Upper lobe of right lung (tissue), 1 donor: Measurements from ENCODE around the gene ZCWPW1. TPM values are rescaled to one million over a fixed set of nuclear protein-coding genes. Genes with fewer than 3 reads are reported as not detected.
"Not testable (repeated sequence)": the region's sequence is repeated elsewhere in the genome, so short reads cannot be mapped to it uniquely, and the experiment has no call there.

ENCODE experiments used
- ATAC-seq: fragments of 200-7000 bp; cut with Tn5 transposase; one replicate; pipeline ENCODE4 v1.9.1; 2020; ENCODE audit warnings: mild to moderate bottlenecking, moderate library complexity
- DNase-seq: peaks from one replicate; pipeline ENCODE4 v3.0.0-alpha.2; 2020
- H3K27ac ChIP-seq: fragments of 200-600 bp; one replicate; pipeline ENCODE4 v1.8.0; 2022
- H3K27me3 ChIP-seq: fragments of 200-600 bp; one replicate; pipeline ENCODE4 v1.8.0; 2022; ENCODE audit warnings: mild to moderate bottlenecking
- H3K36me3 ChIP-seq: fragments of 200-600 bp; one replicate; pipeline ENCODE4 v1.8.0; 2022
- H3K4me1 ChIP-seq: fragments of 200-600 bp; one replicate; pipeline ENCODE4 v1.8.0; 2022
- H3K4me3 ChIP-seq: fragments of 200-600 bp; one replicate; pipeline ENCODE4 v1.8.0; 2022; ENCODE audit warnings: mild to moderate bottlenecking
- H3K9me3 ChIP-seq: fragments of 200-600 bp; one replicate; pipeline ENCODE4 v1.8.0; 2022
- intact Hi-C: fragments of 100-400 bp; cut with DNase I; formaldehyde crosslinking; loops from one replicate; pipeline ENCODE4 v1.11.0; 2022
- total RNA-seq: library from RNA; stranded (reverse); fragmentation: NEBNext Ultra II Directional; extraction: Animal tissue kit (Norgen Biotek cat#: 25700); gene quantifications from one replicate; pipeline ENCODE4 v1.2.1, GENCODE V29; 2021
- TF ChIP-seq, protein P1 (sequence below): fragments of 200-600 bp; IDR thresholded peaks from one replicate; pipeline ENCODE4 v1.8.0; 2022; ENCODE audit warnings: antibody characterized with exemption
- donor health status: DM: no; HTN: yes; CAD: no; lungs with severe emphysema.

ZCWPW1 gene
- total RNA-seq, 1 donor from 2014 or later: 4.8 TPM

DNA sequence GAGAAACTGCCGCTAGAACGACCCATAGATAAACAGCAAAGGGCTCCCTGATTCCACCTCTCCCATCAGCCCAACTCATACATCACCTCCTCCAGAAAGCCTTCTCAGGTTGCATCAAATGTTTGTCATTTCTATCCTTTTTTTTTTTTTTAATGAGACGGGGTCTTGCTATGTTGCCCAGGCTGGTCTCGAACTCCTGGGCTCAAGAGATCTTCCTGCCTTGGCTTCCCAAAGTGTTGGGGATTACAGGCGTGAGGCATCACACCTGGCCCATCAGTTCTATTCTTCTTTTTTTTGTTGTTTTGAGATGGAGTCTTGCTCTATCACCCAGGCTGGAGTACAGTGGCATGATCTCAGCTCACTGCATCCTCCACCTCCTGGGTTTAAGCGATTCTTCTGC is 28.5 kb upstream of the ZCWPW1 start:
- H3K9me3 ChIP-seq: no peaks in the 10 kb centered on the region
- H3K27me3 ChIP-seq: no peaks in the 10 kb centered on the region
- no peak for DNase-seq
- no peaks in the 10 kb centered on the region for H3K36me3 ChIP-seq
- intact Hi-C loops: no loop called here
- no peak for ATAC-seq
- TF ChIP-seq, protein P1, sequence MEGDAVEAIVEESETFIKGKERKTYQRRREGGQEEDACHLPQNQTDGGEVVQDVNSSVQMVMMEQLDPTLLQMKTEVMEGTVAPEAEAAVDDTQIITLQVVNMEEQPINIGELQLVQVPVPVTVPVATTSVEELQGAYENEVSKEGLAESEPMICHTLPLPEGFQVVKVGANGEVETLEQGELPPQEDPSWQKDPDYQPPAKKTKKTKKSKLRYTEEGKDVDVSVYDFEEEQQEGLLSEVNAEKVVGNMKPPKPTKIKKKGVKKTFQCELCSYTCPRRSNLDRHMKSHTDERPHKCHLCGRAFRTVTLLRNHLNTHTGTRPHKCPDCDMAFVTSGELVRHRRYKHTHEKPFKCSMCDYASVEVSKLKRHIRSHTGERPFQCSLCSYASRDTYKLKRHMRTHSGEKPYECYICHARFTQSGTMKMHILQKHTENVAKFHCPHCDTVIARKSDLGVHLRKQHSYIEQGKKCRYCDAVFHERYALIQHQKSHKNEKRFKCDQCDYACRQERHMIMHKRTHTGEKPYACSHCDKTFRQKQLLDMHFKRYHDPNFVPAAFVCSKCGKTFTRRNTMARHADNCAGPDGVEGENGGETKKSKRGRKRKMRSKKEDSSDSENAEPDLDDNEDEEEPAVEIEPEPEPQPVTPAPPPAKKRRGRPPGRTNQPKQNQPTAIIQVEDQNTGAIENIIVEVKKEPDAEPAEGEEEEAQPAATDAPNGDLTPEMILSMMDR: no peak
- no peak overlapping the region for H3K27ac ChIP-seq
- no peak overlapping the region for H3K4me3 ChIP-seq
- no peaks in the 10 kb centered on the region for H3K4me1 ChIP-seq

DNA sequence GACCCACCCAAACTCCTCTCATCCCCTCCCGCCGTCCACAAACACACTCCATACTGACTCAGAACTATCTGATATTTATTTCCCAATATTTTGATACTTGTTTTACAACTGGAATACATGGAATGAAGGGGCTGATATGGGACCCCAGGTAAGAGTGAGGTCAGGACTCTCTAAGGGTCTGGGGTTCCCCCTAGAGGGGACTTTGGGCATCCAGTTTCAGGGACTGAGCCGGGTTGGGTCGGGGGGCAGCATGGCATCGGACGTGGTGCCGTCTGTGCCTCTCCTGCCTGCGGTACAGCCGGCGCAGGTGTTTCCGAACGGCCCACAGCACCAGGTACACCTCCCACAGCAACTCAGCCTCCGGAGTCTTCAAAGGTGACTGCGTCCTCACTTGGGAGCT is 28.1 kb upstream of the ZCWPW1 start:
- no peak for DNase-seq

DNA sequence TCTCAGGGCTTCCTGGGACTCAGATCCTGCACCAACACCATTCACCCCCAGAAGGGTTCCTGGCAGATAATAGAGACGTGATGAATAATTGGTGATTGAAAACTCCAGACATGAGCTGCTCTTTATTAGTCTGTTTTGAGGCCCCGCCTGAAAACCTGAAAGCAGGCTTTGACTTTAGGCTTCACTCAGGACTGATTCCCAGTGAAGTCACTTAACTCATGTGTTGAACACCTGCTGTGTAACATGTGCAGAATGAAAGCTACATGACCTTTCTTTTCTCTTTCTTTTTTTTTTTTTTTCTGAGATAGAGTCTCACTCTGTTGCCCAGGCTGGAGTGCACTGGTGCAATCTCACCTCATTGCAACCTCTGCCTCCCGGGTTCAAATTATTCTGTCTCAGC is 26.7 kb upstream of the ZCWPW1 start:
- no peaks in the 10 kb centered on the region for H3K36me3 ChIP-seq
- no peak overlapping the region for H3K27ac ChIP-seq
- H3K4me3 ChIP-seq: no peak overlapping the region
- DNase-seq (no peak), ATAC-seq (no peak)
- H3K9me3 ChIP-seq: no peaks in the 10 kb centered on the region
- TF ChIP-seq, protein P1: no peak
- H3K27me3 ChIP-seq: no peaks in the 10 kb centered on the region
- no peaks in the 10 kb centered on the region for H3K4me1 ChIP-seq
- intact Hi-C loops: no loop called here

More for the DNA sequence above, 28.1 kb upstream of the ZCWPW1 start:
- no peaks in the 10 kb centered on the region for H3K27me3 ChIP-seq
- no peaks in the 10 kb centered on the region for H3K4me1 ChIP-seq
- no peak overlapping the region for H3K4me3 ChIP-seq
- no peaks in the 10 kb centered on the region for H3K9me3 ChIP-seq
- no peak for ATAC-seq
- TF ChIP-seq, protein P1: no peak
- H3K36me3 ChIP-seq: no peaks in the 10 kb centered on the region
- H3K27ac ChIP-seq: no peak overlapping the region
- intact Hi-C loops: no loop called here

DNA sequence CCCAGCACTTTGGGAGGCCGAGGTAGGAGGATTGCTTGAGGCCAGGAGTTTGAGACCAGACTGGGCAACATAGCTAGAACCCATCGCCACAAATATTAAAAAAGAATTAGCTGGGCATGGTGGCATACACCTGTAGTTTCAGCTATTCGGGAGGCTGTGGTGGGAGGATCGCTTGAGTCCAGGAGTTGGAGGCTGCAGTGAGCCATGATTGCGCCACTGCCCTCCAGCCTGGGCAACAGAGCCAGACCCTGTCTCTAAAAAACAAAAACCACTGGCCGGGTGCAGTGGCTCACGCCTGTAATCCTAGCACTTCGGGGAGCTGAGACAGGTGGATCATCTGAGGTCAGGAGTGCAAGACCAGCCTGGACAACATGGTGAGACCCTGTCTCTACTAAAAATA is 25.4 kb upstream of the ZCWPW1 start:
- H3K36me3 ChIP-seq, ATAC-seq, H3K9me3 ChIP-seq, intact Hi-C loops, H3K4me3 ChIP-seq, H3K4me1 ChIP-seq, H3K27ac ChIP-seq, H3K27me3 ChIP-seq, DNase-seq: not testable (repeated sequence)

DNA sequence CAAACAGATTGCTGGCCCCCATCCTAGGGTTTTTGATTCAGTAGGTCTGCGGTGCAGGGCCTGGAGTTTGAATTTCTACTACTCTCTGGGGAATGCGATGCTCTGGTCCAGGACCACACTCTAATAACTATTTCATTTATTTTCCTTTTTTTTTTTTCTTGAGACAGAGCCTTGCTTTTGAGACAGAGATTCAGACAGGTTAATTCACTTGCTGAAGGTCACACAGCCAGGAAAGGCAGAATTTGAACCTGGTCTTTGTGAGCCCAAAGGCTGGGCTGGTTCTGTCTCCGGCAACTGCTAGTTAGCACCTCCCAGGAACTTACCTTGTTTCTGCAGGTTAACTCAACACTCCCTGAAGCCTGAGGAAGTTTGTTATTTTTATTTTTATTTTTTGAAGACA is 24.0 kb upstream of the ZCWPW1 start:
- Histone ChIP-seq H3K4me1 (no peaks in the 10 kb centered on the region), H3K9me3 (no peaks in the 10 kb centered on the region), H3K27ac (no peak overlapping the region), H3K36me3 (no peaks in the 10 kb centered on the region), H3K4me3 (no peak overlapping the region), H3K27me3 (no peaks in the 10 kb centered on the region)
- DNase-seq (no peak), ATAC-seq (no peak)
- intact Hi-C loops: no loop called here
- TF ChIP-seq, protein P1: no peak

DNA sequence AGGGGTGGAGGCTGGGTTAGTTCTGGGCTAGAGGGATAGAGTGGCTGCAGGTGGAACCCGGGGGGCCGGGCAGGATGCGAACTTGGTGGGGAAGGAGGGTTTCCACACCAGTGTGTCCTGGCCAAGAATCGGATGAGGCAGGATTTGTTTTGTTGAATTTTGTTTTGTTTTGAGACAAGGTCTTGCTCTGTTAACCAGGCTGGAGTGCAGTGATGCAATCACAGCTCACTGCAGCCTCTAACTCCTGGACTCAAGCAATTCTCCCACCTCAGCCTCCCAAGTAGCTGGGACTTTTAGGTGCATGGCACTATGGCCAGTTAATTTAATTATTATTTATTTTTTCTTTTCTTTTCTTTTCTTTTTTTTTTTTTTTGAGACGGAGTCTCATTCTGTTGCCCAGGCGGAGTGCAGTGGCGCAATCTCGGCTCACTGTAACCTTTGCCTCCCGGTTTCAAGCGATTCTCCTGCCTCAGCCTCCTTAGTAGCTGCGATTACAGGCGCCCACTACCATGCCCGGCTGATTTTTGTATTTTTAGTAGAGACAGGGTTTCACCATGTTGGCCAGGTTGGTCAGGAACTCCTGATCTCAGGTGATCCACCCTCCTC is 20.8 kb upstream of the ZCWPW1 start:
- intact Hi-C loops: no loop called here
- H3K36me3 ChIP-seq: no peaks in the 10 kb centered on the region
- TF ChIP-seq, protein P1: no peak
- no peak overlapping the region for H3K27ac ChIP-seq
- peaks cover 11% of the 10 kb centered on the region for H3K4me1 ChIP-seq
- no peak overlapping the region for H3K4me3 ChIP-seq
- H3K9me3 ChIP-seq: no peaks in the 10 kb centered on the region
- ATAC-seq (no peak), DNase-seq (no peak)
- no peaks in the 10 kb centered on the region for H3K27me3 ChIP-seq

DNA sequence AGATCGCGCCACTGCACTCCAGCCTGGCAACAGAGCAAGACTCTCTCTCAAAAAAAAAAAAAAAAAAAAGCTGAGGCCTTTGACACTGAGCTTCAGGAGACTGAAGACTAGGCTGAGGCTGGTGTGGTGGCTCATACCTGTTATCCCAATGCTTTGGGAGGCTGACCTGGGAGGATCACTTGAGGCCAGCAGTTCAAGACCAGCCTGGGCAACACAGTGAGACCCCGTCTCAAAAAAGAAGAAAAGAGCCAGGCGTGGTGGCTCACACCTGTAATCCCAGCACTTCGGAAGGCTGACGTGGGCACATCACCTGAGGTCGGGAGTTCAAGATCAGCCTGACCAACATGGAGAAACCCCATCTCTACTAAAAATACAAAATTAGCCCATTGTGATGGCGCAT is 18.9 kb upstream of the ZCWPW1 start:
- H3K4me1 ChIP-seq: peaks cover 11% of the 10 kb centered on the region
- H3K27me3 ChIP-seq, H3K9me3 ChIP-seq, H3K27ac ChIP-seq, H3K36me3 ChIP-seq, DNase-seq, H3K4me3 ChIP-seq, intact Hi-C loops, ATAC-seq: not testable (repeated sequence)
